A549 (cell line): Measurements from ENCODE around the gene NNMT. TPM values are rescaled to one million over a fixed set of nuclear protein-coding genes. Genes with fewer than 3 reads are reported as not detected.

ENCODE experiments used
- ATAC-seq, 2 experiments: fragments of 200-7000 bp in 1 of 2; fragments of >200 bp in 1 of 2; cut with Nextera tagmentation in 1 of 2; cut with Tn5 transposase in 1 of 2; 3 replicates each; pipeline versions ENCODE4 v1.8.0 to v1.9.1; 2018 to 2020; ENCODE audit warnings: mild to moderate bottlenecking in 1 of 2, moderate library complexity in 1 of 2
- CTCF ChIA-PET: fragments of 300-600 bp; sonication (Branson Sonifier 250); formaldehyde crosslinking; extraction: SDS; loops from one replicate; lab custom pipeline; 2021; ENCODE audit warnings: antibody characterized with exemption, inconsistent platforms; lab: Yijun Ruan, JAX
- POLR2A ChIA-PET: fragments of 350-600 bp; formaldehyde crosslinking; extraction: SDS; loops from one replicate; lab custom pipeline; 2021; ENCODE audit warnings: antibody characterized with exemption, inconsistent platforms; lab: Yijun Ruan, JAX
- DNase-seq, 2 experiments: peaks; one replicate each; pipeline versions ENCODE4 v3.0.0 to v3.0.0-alpha.2; 2011 to 2016; ENCODE audit warnings: low read depth in 1 of 2, low spot score in 1 of 2
- FAIRE-seq: peaks from 2 replicates; lab custom pipeline; 2011; peaks lifted over from hg19 to GRCh38; lab: Jason Lieb, UNC
- H3K27ac ChIP-seq, 2 experiments: fragments of >200 bp; sonication (Bioruptor Twin); formaldehyde crosslinking; 3 replicates each; pipeline ENCODE4 v1.5.1; 2016 to 2017
- H3K4me1 ChIP-seq: fragments of >200 bp; sonication (Bioruptor Twin); formaldehyde crosslinking; 3 replicates; pipeline ENCODE4 v1.6.1; 2016
- H3K4me2 ChIP-seq: fragments of >200 bp; sonication (Bioruptor Twin); formaldehyde crosslinking; 3 replicates; pipeline ENCODE4 v1.6.1; 2016
- H3K4me3 ChIP-seq: fragments of >200 bp; sonication (Bioruptor Twin); formaldehyde crosslinking; 3 replicates; pipeline ENCODE4 v1.5.1; 2016
- H3K9me3 ChIP-seq: fragments of >200 bp; sonication (Bioruptor Twin); formaldehyde crosslinking; 3 replicates; pipeline ENCODE4 v1.6.1; 2016
- ATOH8 ChIP-seq: fragments of 250-450 bp; sonication (Bioruptor Pico); IDR thresholded peaks from 2 replicates; pipeline ENCODE4 v1.5.0; 2020; ENCODE audit warnings: low read depth, mild to moderate bottlenecking, moderate library complexity
- E2F6 ChIP-seq: IDR thresholded peaks from 2 replicates; pipeline ENCODE4 v1.6.1; 2012; ENCODE audit warnings: low read depth, borderline replicate concordance
- EHF ChIP-seq: fragments of 250-450 bp; sonication (Bioruptor Pico); IDR thresholded peaks from 2 replicates; pipeline ENCODE4 v1.5.0; 2020; ENCODE audit warnings: mild to moderate bottlenecking
- ESRRA ChIP-seq: fragments of 150-350 bp; IDR thresholded peaks from 2 replicates; pipeline ENCODE4 v1.6.1; 2014; ENCODE audit warnings: mild to moderate bottlenecking, low read length, borderline replicate concordance
- FOXS1 ChIP-seq: fragments of 250-450 bp; sonication (Bioruptor Pico); IDR thresholded peaks from 2 replicates; pipeline ENCODE4 v1.5.0; 2020; ENCODE audit warnings: mild to moderate bottlenecking, moderate library complexity
- GATA3 ChIP-seq: IDR thresholded peaks from 2 replicates; pipeline ENCODE4 v1.6.1; 2012; ENCODE audit warnings: borderline replicate concordance
- HMGXB4 ChIP-seq: fragments of 250-450 bp; sonication (Bioruptor Pico); IDR thresholded peaks from 2 replicates; pipeline ENCODE4 v1.5.0; 2021; ENCODE audit warnings: mild to moderate bottlenecking, moderate library complexity, borderline replicate concordance
- MAX ChIP-seq: IDR thresholded peaks from 2 replicates; pipeline ENCODE4 v1.6.1; 2012
- NPAS2 ChIP-seq: fragments of 250-450 bp; sonication (Bioruptor Pico); IDR thresholded peaks from 2 replicates; pipeline ENCODE4 v1.8.0; 2022; ENCODE audit warnings: mild to moderate bottlenecking, moderate library complexity, borderline replicate concordance
- RAD21 ChIP-seq, 2 experiments: fragments of >200 bp in 1 of 2; sonication (Bioruptor Twin) in 1 of 2; formaldehyde crosslinking in 1 of 2; IDR thresholded peaks in 1 of 2; conservative IDR thresholded peaks in 1 of 2; 2 replicates in 1 of 2; 3 replicates in 1 of 2; pipeline ENCODE4 v1.6.1; 2012 to 2018; ENCODE audit warnings: inconsistent platforms in 1 of 2
- RARB ChIP-seq: fragments of 250-450 bp; sonication (Bioruptor Pico); IDR thresholded peaks from 2 replicates; pipeline ENCODE4 v1.8.0; 2021; ENCODE audit warnings: mild to moderate bottlenecking, moderate library complexity
- REST ChIP-seq: fragments of 200-600 bp; sonication (generic); IDR thresholded peaks from 2 replicates; pipeline ENCODE4 v1.6.1; 2016; ENCODE audit warnings: antibody characterized with exemption, mild to moderate bottlenecking, moderate library complexity
- WGBS: methylation state at CpG from one replicate; pipeline ENCODE4 v1.1.6; 2017; ENCODE audit errors: missing lambda C conversion rate; 5-methylcytosine and 5-hydroxymethylcytosine counted together
- polyA plus RNA-seq, 4 experiments: library from polyadenylated mRNA; depleted of rRNA in 3 of 4; stranded (reverse); fragments of >200 nt; fragmentation: RNase III in 1 of 4; extraction: RNeasy Plus Mini Kit Qiagen cat#74134 plus additional on column Dnase treatment in 1 of 4; gene quantifications; 2 replicates in 3 of 4; 3 replicates in 1 of 4; pipeline ENCODE4 v1.2.3, GENCODE V29; 2011 to 2017

Gene NNMT
- polyA plus RNA-seq, 2 of the 4 experiments (the other 2 are of a cell fraction), result 285 to 421 TPM

GRCh38 chr11:114288136-114288535, 8.1 kb upstream of the NNMT start:
- FAIRE-seq, result no peak
- Histone ChIP-seq H3K9me3 (peaks cover 3% of the 10 kb centered on the region; the same call in 1 of the 3 replicates), H3K4me2 (no peak overlapping the region), H3K27ac (peak overlapping the region; percentile 81 to 100), H3K4me3 (no peak overlapping the region), H3K4me1 (peaks cover 69% of the 10 kb centered on the region)
- DNase-seq, result no peak
- ChIA-PET POLR2A (interaction anchor here (1.2 kb wide), 1 partner anchor 8 kb away, joined by 4 read pairs; the partner anchor contains the start of gene NNMT), CTCF (interaction anchor here (1.4 kb wide), 1 partner anchor 25 kb away, joined by 4 read pairs; no protein-coding TSS in a partner anchor)
- TF ChIP-seq ESRRA (no peak), GATA3 (peak; percentile 20; the same call in 1 of the 2 replicates)
- ATAC-seq, result no peak
- WGBS, result 30% methylated on average over 2 of the region's 2 CpGs

- WGBS, result 70% methylated on average over 5 of the region's 5 CpGs
- DNase-seq (no peak), FAIRE-seq (no peak), ATAC-seq (no peak)
- TF ChIP-seq MAX, result no peak
- no peak for TF ChIP-seq EHF (CRISPR knock-in tag)
- TF ChIP-seq FOXS1 (CRISPR knock-in tag), result no peak
- TF ChIP-seq RAD21 (conservative IDR thresholded peaks at IDR 0.05 in 1 of 2, IDR thresholded peaks at IDR 0.05 in 1 of 2), result no peak
- no peak for TF ChIP-seq RARB (CRISPR knock-in tag)
- TF ChIP-seq ATOH8 (CRISPR knock-in tag), result no peak
- TF ChIP-seq NPAS2 (CRISPR knock-in tag), result no peak
- no peak for TF ChIP-seq E2F6
- TF ChIP-seq HMGXB4 (CRISPR knock-in tag), result no peak
- TF ChIP-seq REST, result no peak
- no peak overlapping the region for H3K4me2 ChIP-seq
- H3K9me3 ChIP-seq, result peaks cover 3% of the 10 kb centered on the region; the same call in 1 of the 3 replicates
- ChIA-PET POLR2A (no interaction called here), CTCF (interaction anchor here (1.2 to 3.9 kb wide), 3 partner anchors 8 to 28 kb away, joined by 3 to 25 read pairs (median 3); no protein-coding TSS in a partner anchor)
- no peak overlapping the region for H3K4me3 ChIP-seq
- peak overlapping the region; percentile 100 for H3K27ac ChIP-seq
- H3K4me1 ChIP-seq, result peaks cover 71% of the 10 kb centered on the region
These were observed 6.4 kb upstream of the NNMT start for GRCh38 chr11:114289779-114290178.
